Left hindlimb (tissue), 1 donor: ENCODE results near the gene HOXA3.

Experiments used
- DNase-seq: peaks from one replicate; pipeline ENCODE4 v3.0.0-alpha.2; 2018

HOXA3 gene

GRCh38 chr7:27154901-27155815 is 2.8 kb upstream of the HOXA3 start:
- peak; percentile 51 for DNase-seq

DNA sequence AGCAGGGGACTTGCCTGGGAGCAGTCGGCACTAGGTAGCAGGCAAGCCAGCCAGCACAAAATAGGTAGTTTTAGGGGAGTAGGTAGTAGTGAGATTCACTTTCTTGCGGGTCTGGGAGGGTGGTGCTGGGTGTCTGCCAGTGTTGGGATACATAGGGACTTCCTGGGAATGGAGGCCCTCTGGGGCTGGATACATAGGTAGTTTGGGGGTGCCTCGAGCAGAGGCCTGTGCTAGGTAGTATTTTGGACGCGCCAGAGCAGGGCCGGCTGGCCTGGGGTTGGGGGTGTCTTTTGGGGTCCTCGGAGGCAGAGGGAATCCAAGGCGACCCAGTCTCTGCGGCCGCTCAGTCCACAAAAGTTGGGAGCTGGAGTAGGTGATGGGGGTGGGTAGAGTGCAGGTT is 2.0 kb upstream of the HOXA3 start:
- DNase-seq = peak; percentile 29

DNA sequence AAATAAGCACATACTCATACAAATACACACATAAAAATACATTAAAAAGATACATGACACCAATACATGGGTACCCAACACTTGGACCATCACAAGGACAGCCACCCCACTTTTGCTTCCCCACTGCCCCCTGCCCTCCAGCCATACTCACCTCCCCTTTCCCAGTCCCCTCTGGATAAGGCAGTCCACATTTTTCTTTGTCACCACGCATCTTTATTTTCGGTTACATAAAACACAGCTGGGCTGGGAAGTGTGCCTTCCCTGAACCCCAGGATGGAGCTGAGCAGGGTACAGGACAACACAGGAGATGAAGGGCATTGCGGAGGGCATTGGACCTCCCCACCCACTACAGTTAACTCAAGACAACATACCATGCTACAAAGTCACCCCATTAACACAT is 1.1 kb upstream of the HOXA3 start:
- DNase-seq = peak; percentile 25

GRCh38 chr7:27152816-27153442 is 546 bp upstream of the HOXA3 start:
- no peak for DNase-seq

GRCh38 chr7:27151341-27151930 is 947 bp downstream of the HOXA3 start:
- no peak for DNase-seq

DNA sequence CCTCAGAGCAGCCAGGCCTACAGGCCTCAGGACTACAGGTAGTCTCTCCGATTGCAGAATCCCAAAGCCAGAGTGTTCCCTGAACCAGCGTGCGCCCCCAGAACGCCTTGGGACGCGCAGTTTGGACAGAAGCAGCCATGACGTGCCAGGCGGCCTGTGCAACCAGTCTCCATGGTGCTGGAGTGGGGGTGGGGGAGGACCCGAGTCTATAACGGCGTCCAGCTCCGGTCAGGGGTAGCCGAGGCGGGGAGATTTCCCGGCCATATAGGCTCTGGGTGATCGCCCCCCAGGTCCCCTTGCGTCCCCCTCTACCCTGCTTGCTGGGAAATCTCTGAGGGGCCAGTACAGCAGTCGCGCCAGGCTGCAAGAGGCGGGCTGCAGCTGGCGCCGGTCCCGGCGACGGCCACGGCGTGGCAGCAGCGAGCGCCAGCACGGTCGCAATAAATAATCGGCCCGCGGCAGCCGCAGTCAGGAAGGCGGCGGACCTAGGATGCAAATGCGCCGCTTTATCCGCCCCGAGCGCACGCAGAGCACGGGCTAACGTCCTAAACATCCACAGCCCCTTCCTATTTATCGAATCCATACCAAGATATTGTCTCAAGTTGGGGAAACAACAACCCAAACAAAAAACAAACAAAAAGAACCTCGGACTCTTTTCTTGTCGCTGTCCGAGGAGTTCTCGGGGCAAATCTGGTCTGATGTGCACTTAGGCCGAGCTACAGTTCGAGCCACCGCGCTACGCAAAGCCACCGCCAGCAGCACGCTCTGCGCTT is 1.6 kb downstream of the HOXA3 start:
- DNase-seq = peak; percentile 89

GRCh38 chr7:27149842-27150567 is 2.4 kb downstream of the HOXA3 start:
- no peak for DNase-seq

GRCh38 chr7:27148756-27149641 is 3.4 kb downstream of the HOXA3 start:
- peak; percentile 59 for DNase-seq

GRCh38 chr7:27148031-27148755 is 4.2 kb downstream of the HOXA3 start:
- DNase-seq = no peak

DNA sequence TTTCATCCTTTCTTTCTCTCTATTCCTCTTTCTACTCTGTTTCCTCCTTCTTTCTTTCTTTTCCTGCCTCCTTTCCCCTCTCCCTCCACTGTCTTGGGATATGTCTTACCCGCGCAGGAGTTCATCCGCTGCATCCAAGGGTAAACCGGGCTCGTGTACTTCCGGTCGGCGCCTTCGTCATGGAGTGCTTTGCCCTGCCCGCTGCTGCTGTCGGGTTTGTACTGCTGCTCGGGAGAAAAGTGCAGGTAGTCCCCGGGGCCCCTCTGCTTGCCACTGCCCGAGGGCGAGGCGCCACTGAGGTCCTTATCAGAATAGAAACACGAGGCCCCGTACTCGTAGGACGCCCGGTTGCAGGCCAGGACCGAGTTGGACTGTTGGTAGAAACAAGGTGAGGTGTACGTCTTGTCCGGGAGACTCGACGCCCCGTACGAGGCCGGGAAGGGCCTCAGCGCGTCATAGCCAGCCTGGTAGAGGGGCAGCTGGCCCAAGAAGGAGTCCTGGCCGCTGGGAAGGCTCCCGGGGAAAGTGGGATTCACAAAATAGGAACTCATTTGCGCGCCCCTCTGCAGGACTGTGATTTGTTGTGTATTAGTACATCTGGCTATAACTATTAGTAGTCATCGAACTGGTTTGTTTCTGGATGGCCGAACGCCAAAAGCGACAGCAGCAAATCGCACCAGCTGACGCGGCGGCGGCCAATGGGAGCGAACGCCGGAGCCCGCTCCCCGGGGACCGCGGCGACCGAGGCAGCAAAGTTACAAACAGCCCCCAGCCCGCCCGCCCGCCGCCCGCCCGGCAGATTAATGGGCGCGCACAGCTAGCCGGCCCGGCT is 5.0 kb downstream of the HOXA3 start, which contains the start of gene HOXA6:
Gene HOXA6, minus strand, starts transcription at position 576 of the 832 bp plus-strand sequence. Its CDS starts 25 bp downstream, at position 551.
- peak; percentile 76 for DNase-seq

GRCh38 chr7:27146491-27147198 is 5.7 kb downstream of the HOXA3 start:
- DNase-seq = peak; percentile 30

DNA sequence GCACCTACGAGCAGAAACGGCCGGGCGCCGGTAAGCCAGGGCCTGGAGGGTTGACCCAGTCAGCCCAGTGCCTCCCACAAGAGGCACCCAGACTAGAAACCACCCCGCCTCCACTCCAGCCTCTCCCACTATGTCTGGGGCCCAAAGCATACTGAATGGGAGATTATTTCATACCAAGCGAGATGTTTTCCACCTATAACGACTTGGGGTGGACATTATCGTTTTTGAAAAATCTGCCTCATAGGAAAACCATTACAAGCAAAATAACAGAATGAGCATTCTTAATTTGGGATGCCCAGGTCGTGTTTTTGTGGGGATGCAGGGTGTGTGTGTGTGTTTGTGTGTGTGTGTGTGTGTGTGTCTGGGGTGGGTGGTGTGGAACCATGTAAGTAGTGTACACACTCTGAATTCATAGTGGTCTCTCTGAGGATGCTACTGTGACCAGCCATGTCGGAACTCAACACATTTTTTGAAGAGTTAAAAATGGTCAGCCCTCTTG is 6.4 kb downstream of the HOXA3 start:
- peak; percentile 40 for DNase-seq

- no peak for DNase-seq
Measured at GRCh38 chr7:27145165-27145913, 7.0 kb downstream of the HOXA3 start.

DNA sequence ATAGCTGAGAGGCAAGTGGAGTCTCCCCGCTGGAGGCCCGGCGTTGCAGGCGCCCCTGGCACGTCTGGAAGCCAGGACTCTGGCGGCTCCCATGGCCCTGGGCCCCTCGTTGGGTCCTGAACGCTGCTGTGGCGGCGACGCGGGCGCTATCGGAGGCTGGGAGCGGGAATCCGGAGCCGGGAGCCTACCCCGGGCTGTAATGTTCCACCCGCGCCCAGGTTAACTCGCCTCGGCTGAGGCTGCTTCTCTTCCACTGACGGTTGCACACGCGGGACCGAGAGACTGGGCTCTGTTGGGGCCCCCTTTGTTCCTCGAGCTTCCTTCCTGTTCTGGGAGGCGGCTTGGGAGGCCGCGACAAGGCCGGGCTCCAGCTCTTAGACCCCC is 7.6 kb downstream of the HOXA3 start:
- DNase-seq = peak; percentile 51

DNA sequence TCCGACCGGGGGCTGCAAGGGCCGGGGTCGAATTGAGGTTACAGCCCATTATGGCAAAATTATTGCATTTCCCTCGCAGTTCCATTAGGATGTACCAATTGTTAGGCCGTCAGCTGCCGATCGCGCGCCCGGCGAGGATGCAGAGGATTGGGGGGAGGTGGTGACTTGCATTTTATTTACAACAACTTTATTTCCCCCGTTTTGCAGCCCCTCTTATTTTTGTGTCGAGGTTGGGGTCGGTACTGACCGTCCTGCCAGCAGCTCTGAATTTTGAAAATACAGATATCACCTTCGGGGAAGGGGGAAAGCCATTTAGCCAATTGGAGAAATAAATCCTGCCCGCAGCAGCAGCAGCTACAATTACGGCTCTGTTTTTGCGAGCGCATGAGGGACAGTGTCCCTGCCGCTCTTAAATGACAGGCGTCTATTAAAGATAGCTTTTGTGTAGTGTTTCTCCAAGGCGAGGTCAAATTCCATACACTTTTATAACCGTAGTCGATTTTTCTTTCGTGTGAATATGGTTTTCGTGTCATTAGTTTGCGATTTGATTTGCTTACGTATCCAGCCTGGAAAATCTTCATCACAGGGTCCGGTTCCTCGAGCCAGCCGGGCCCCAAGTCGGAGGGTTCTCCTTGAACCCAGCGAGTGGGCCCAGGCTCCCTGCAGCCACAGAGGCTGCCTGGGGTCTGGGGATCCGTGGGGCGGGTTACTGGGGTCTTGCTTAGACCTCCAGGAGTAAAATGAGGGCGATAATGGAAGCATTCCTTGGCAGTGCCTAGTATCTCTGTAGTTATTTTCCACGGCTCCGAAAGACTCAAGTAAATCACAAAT is 8.2 kb downstream of the HOXA3 start:
- peak; percentile 45 for DNase-seq

GRCh38 chr7:27143023-27143949 is 9.1 kb downstream of the HOXA3 start, which contains the start of gene HOXA5:
TSS of gene HOXA5 (minus strand) at chr7:27143681. CDS start at chr7:27143607, 74 bp downstream.
- peak; percentile 87 for DNase-seq
